ENCODE results near the gene KYNU. TPM values are rescaled to one million over a fixed set of nuclear protein-coding genes. Genes with fewer than 3 reads are reported as not detected.
"Not testable (repeated sequence)": the region's sequence is repeated elsewhere in the genome, so short reads cannot be mapped to it uniquely, and the experiment has no call there.

The KYNU gene
- total RNA-seq, 1 donor from 2014 or later: 0.17 TPM

- DNase-seq: no peak
Measured at GRCh38 chr2:142920571-142920970, 43.1 kb downstream of the KYNU start.

- no peak for DNase-seq
Measured at GRCh38 chr2:142926445-142926844, 49.0 kb downstream of the KYNU start.

- DNase-seq: no peak
Measured at GRCh38 chr2:142930835-142931398, 53.5 kb downstream of the KYNU start.

- no peak for DNase-seq
Measured at GRCh38 chr2:142933916-142934315, 56.5 kb downstream of the KYNU start.

- no peak for DNase-seq
Measured at GRCh38 chr2:142935563-142936089, 58.2 kb downstream of the KYNU start.

GRCh38 chr2:142936629-142937028 lies 59.2 kb downstream of the KYNU start:
- no peak for DNase-seq

- no peak for DNase-seq
Measured at GRCh38 chr2:142937347-142937746, 59.9 kb downstream of the KYNU start.

GRCh38 chr2:142938240-142938639 lies 60.8 kb downstream of the KYNU start:
- no peak for DNase-seq

- DNase-seq: no peak
Measured at GRCh38 chr2:142940606-142941223, 63.3 kb downstream of the KYNU start.

GRCh38 chr2:142942690-142943089 lies 65.2 kb downstream of the KYNU start:
- DNase-seq: no peak

GRCh38 chr2:142944264-142944663 lies 66.8 kb downstream of the KYNU start:
- peak; percentile 8 for DNase-seq

- no peak for DNase-seq
Measured at GRCh38 chr2:142944721-142945120, 67.3 kb downstream of the KYNU start.

GRCh38 chr2:142946941-142947340 lies 69.5 kb downstream of the KYNU start:
- DNase-seq: peak; percentile 41

GRCh38 chr2:142948723-142949122 lies 71.3 kb downstream of the KYNU start:
- not testable (repeated sequence) for DNase-seq

GRCh38 chr2:142950323-142950722 lies 72.9 kb downstream of the KYNU start:
- not testable (repeated sequence) for DNase-seq

GRCh38 chr2:142951190-142952007 lies 73.9 kb downstream of the KYNU start:
- no peak for DNase-seq

GRCh38 chr2:142952018-142952417 lies 74.6 kb downstream of the KYNU start:
- no peak for DNase-seq

GRCh38 chr2:142952793-142953494 lies 75.5 kb downstream of the KYNU start:
- no peak for DNase-seq

- no peak for DNase-seq
Measured at GRCh38 chr2:142954493-142954892, 77.0 kb downstream of the KYNU start.

- DNase-seq: no peak
Measured at GRCh38 chr2:142957144-142957543, 79.7 kb downstream of the KYNU start.

GRCh38 chr2:142961202-142961601 lies 83.7 kb downstream of the KYNU start:
- DNase-seq: no peak

GRCh38 chr2:142965443-142965842 lies 88.0 kb downstream of the KYNU start:
- DNase-seq: peak; percentile 37

GRCh38 chr2:142966284-142966683 lies 88.8 kb downstream of the KYNU start:
- DNase-seq: no peak

Data from dermis blood vessel endothelial cell (primary cell).